H1 (cell line): ENCODE data around the gene EBF3. TPM values are rescaled to one million over a fixed set of nuclear protein-coding genes. Genes with fewer than 3 reads are reported as not detected.

Experiments
- CTCF ChIA-PET: fragments of 300-600 bp; sonication (Branson Sonifier 250); formaldehyde crosslinking; loops from one replicate; lab custom pipeline; 2021; ENCODE audit not compliant: partially characterized antibody; lab: Charles Lee
- POLR2A ChIA-PET: fragments of 300-600 bp; sonication (Branson Sonifier 250); formaldehyde crosslinking; loops from one replicate; lab custom pipeline; 2021; ENCODE audit warnings: inconsistent platforms; ENCODE audit not compliant: partially characterized antibody; lab: Charles Lee
- DNase-seq, 2 experiments: peaks; one replicate each; pipeline versions ENCODE4 v3.0.0 to v3.0.0-alpha.2; 2010 to 2022; ENCODE audit warnings: low spot score in 2 of 2, low read depth in 1 of 2, mixed read lengths in 1 of 2
- FAIRE-seq: peaks from 2 replicates; lab custom pipeline; 2011; peaks lifted over from hg19 to GRCh38; lab: Jason Lieb, UNC
- H2AFZ ChIP-seq: 2 replicates; pipeline ENCODE4 v1.8.1; 2012; ENCODE audit warnings: low read length, inconsistent platforms
- H2AK5ac ChIP-seq: 2 replicates; pipeline ENCODE4 v1.6.1; 2013; ENCODE audit warnings: low read depth, low read length
- H2BK120ac ChIP-seq: replicated peaks from 2 replicates; pipeline ENCODE3; 2013; ENCODE audit warnings: low read depth, low read length, inconsistent platforms
- H2BK12ac ChIP-seq: 2 replicates; pipeline ENCODE4 v1.6.1; 2013; ENCODE audit warnings: low read depth, low read length
- H2BK15ac ChIP-seq: 2 replicates; pipeline ENCODE4 v1.6.1; 2013; ENCODE audit warnings: low read length
- H2BK20ac ChIP-seq: 2 replicates; pipeline ENCODE4 v1.6.1; 2013; ENCODE audit warnings: low read length
- H2BK5ac ChIP-seq: 2 replicates; pipeline ENCODE4 v1.6.1; 2013; ENCODE audit warnings: low read depth, low read length
- H3K14ac ChIP-seq: 2 replicates; pipeline ENCODE4 v1.6.1; 2013; ENCODE audit warnings: inconsistent platforms; ENCODE audit not compliant: insufficient read length
- H3K18ac ChIP-seq: 2 replicates; pipeline ENCODE4 v1.6.1; 2013; ENCODE audit warnings: low read length; ENCODE audit errors: extremely low read depth
- H3K23ac ChIP-seq: 2 replicates; pipeline ENCODE4 v1.6.1; 2013; ENCODE audit warnings: inconsistent platforms; ENCODE audit not compliant: insufficient read length
- H3K23me2 ChIP-seq: 2 replicates; pipeline ENCODE4 v1.6.1; 2013; ENCODE audit warnings: low read depth, low read length
- H3K27ac ChIP-seq: 2 replicates; pipeline ENCODE4 v1.6.1; 2011; ENCODE audit warnings: low read depth, low read length, inconsistent platforms
- H3K27me3 ChIP-seq, 4 experiments: replicated peaks in 1 of 4; 1 replicate in 1 of 4; 2 replicates in 3 of 4; pipeline versions ENCODE4 v1.6.1 to v1.8.1; 2011 to 2013; ENCODE audit warnings: low read length in 3 of 4, mild to moderate bottlenecking in 3 of 4, inconsistent platforms in 2 of 4, mixed read lengths in 2 of 4, moderate library complexity in 1 of 4; ENCODE audit not compliant: control insufficient read depth in 3 of 4, insufficient read depth in 3 of 4; ENCODE audit errors: extremely low read depth in 1 of 4
- H3K36me3 ChIP-seq, 4 experiments: 2 replicates each; pipeline versions ENCODE4 v1.6.1 to v1.8.1; 2011 to 2013; ENCODE audit warnings: mild to moderate bottlenecking in 4 of 4, low read length in 3 of 4, moderate library complexity in 2 of 4, control low read depth in 1 of 4, inconsistent platforms in 1 of 4; ENCODE audit not compliant: insufficient read depth in 4 of 4, control insufficient read depth in 2 of 4
- H3K4ac ChIP-seq: replicated peaks from 2 replicates; pipeline ENCODE3; 2013; ENCODE audit warnings: low read length, low read depth, mixed read lengths, inconsistent platforms; ENCODE audit not compliant: insufficient read length
- H3K4me1 ChIP-seq, 4 experiments: replicated peaks in 1 of 4; 1 replicate in 1 of 4; 2 replicates in 3 of 4; pipeline versions ENCODE4 v1.6.1 to v1.8.1; 2011 to 2013; ENCODE audit warnings: low read length in 3 of 4, inconsistent platforms in 2 of 4, mixed read lengths in 1 of 4; ENCODE audit not compliant: insufficient read depth in 4 of 4, control insufficient read depth in 3 of 4
- H3K4me2 ChIP-seq, 2 experiments: 2 replicates each; pipeline versions ENCODE4 v1.6.1 to v1.8.1; 2011 to 2013; ENCODE audit warnings: low read depth in 2 of 2, low read length in 2 of 2, control low read depth in 1 of 2, inconsistent platforms in 1 of 2, mild to moderate bottlenecking in 1 of 2; ENCODE audit not compliant: insufficient read depth in 1 of 2
- H3K4me3 ChIP-seq, 4 experiments: fragments of 200-600, 300-600 bp in 1 of 4; sonication (generic), shearing (Covaris generic), sonication (Bioruptor Twin) in 1 of 4; 2 replicates each; pipeline versions ENCODE4 v1.5.1 to v1.8.1; 2011 to 2016; ENCODE audit warnings: low read length in 4 of 4, low read depth in 3 of 4, control low read depth in 2 of 4, inconsistent platforms in 2 of 4, mild to moderate bottlenecking in 2 of 4, mixed read lengths in 1 of 4, moderate library complexity in 1 of 4; ENCODE audit not compliant: insufficient read depth in 2 of 4; ENCODE audit errors: extremely low read depth in 1 of 4
- H3K56ac ChIP-seq: replicated peaks from 2 replicates; pipeline ENCODE3; 2013; ENCODE audit warnings: low read depth, mild to moderate bottlenecking, mixed read lengths, low read length, inconsistent platforms; ENCODE audit not compliant: insufficient read length
- H3K79me1 ChIP-seq: 2 replicates; pipeline ENCODE4 v1.6.1; 2013; ENCODE audit warnings: low read depth, low read length, control low read depth
- H3K79me2 ChIP-seq, 2 experiments: 2 replicates each; pipeline versions ENCODE4 v1.6.1 to v1.8.1; 2012 to 2013; ENCODE audit warnings: low read length in 2 of 2, mild to moderate bottlenecking in 2 of 2, inconsistent platforms in 1 of 2; ENCODE audit not compliant: insufficient read depth in 2 of 2, control insufficient read depth in 1 of 2
- H3K9ac ChIP-seq, 4 experiments: replicated peaks in 1 of 4; 1 replicate in 1 of 4; 2 replicates in 3 of 4; pipeline versions ENCODE4 v1.6.1 to v1.8.1; 2011 to 2013; ENCODE audit warnings: low read depth in 3 of 4, low read length in 3 of 4, control low read depth in 2 of 4, mild to moderate bottlenecking in 2 of 4, moderate library complexity in 2 of 4, inconsistent platforms in 1 of 4; ENCODE audit errors: extremely low read depth in 1 of 4
- H3K9me3 ChIP-seq, 2 experiments: 2 replicates each; pipeline versions ENCODE4 v1.6.1 to v1.8.1; 2012 to 2013; ENCODE audit warnings: mild to moderate bottlenecking in 2 of 2, moderate library complexity in 2 of 2, control low read depth in 1 of 2, inconsistent platforms in 1 of 2, low read depth in 1 of 2, low read length in 1 of 2, mixed read lengths in 1 of 2; ENCODE audit not compliant: insufficient read depth in 2 of 2
- H4K20me1 ChIP-seq, 2 experiments: replicated peaks in 1 of 2; 2 replicates each; pipeline versions ENCODE3 to v1.8.1; 2011 to 2013; ENCODE audit warnings: inconsistent platforms in 2 of 2, low read length in 2 of 2, mild to moderate bottlenecking in 1 of 2; ENCODE audit not compliant: insufficient read depth in 2 of 2, control insufficient read depth in 1 of 2
- H4K5ac ChIP-seq: 2 replicates; pipeline ENCODE4 v1.6.1; 2013; ENCODE audit warnings: low read length, low read depth, mixed read lengths, inconsistent platforms; ENCODE audit not compliant: insufficient read length
- H4K8ac ChIP-seq: 2 replicates; pipeline ENCODE4 v1.8.0; 2013; ENCODE audit warnings: mild to moderate bottlenecking, moderate library complexity, low read length, inconsistent platforms; ENCODE audit not compliant: insufficient read depth; ENCODE audit errors: extremely low read depth
- H4K91ac ChIP-seq: replicated peaks from 2 replicates; pipeline ENCODE3; 2013; ENCODE audit warnings: low read length, mixed read lengths, inconsistent platforms; ENCODE audit not compliant: insufficient read length
- BACH1 ChIP-seq: IDR thresholded peaks from 2 replicates; pipeline ENCODE4 v1.6.1; 2012; ENCODE audit warnings: low read length, improper control_type of control experiment
- BCL11A ChIP-seq, 2 experiments: IDR thresholded peaks; one replicate each; pipeline ENCODE4 v1.6.1; 2011; ENCODE audit warnings: low read depth in 2 of 2, low read length in 2 of 2, mild to moderate bottlenecking in 2 of 2
- E2F6 ChIP-seq: IDR thresholded peaks from 2 replicates; pipeline ENCODE4 v1.6.1; 2012; ENCODE audit warnings: inconsistent platforms
- EZH2 ChIP-seq: fragments of 200-600 bp; sonication (generic); IDR thresholded peaks from 2 replicates; pipeline ENCODE4 v1.7.1; 2012; ENCODE audit warnings: low read depth, mild to moderate bottlenecking, moderate library complexity, low read length, inconsistent platforms; ENCODE audit not compliant: severe bottlenecking
- KDM5A ChIP-seq: fragments of 200-600 bp; IDR thresholded peaks from 2 replicates; pipeline ENCODE4 v1.7.1; 2012; ENCODE audit warnings: mild to moderate bottlenecking, low read length, inconsistent platforms, mixed read lengths
- RXRA ChIP-seq: IDR thresholded peaks from 2 replicates; pipeline ENCODE4 v1.6.1; 2011; ENCODE audit warnings: low read depth, mild to moderate bottlenecking, low read length, moderate library complexity; ENCODE audit not compliant: insufficient read depth
- TCF12 ChIP-seq: IDR thresholded peaks from 2 replicates; pipeline ENCODE4 v1.6.1; 2011; ENCODE audit warnings: low read depth, mild to moderate bottlenecking, low read length
- ZNF274 ChIP-seq: IDR thresholded peaks from 2 replicates; pipeline ENCODE4 v1.7.0; 2012; ENCODE audit warnings: low read length, borderline replicate concordance; ENCODE audit errors: extremely low read depth
- WGBS, 2 experiments: shearing (Covaris generic) in 1 of 2; methylation state at CpG; one replicate each; pipeline versions ENCODE4 v1.1.6 to v1.1.7; 2013 to 2015; ENCODE audit warnings: low lambda C conversion rate in 2 of 2, mixed read lengths in 2 of 2, inconsistent platforms in 1 of 2, low coverage in 1 of 2, missing lambda C conversion rate in 1 of 2; ENCODE audit not compliant: insufficient replicate concordance in 2 of 2, insufficient coverage in 1 of 2, insufficient read length in 1 of 2; ENCODE audit errors: extremely low coverage in 1 of 2, missing lambda C conversion rate in 1 of 2; 5-methylcytosine and 5-hydroxymethylcytosine counted together
- polyA plus RNA-seq, 7 experiments: library from polyadenylated mRNA; depleted of rRNA in 3 of 7; stranded (reverse) in 5 of 7; unstranded in 2 of 7; fragments of >200 nt in 5 of 7; fragments of 200-250 nt in 2 of 7; gene quantifications; 1 replicate in 5 of 7; 2 replicates in 1 of 7; 4 replicates in 1 of 7; pipeline versions ENCODE4 v1.2.1 to v1.2.3, GENCODE V29; 2011 to 2013; ENCODE audit warnings: missing spikeins in 2 of 7, mixed read lengths in 2 of 7
- total RNA-seq: library from RNA; stranded (reverse); fragmentation: NEBNext Ultra II Directional; extraction: Animal tissue kit (Norgen Biotek cat#: 25700); gene quantifications from 2 replicates; pipeline ENCODE4 v1.2.1, GENCODE V29; 2021

EBF3 gene
- total and polyA plus RNA-seq, 2 of the 8 experiments (the other 6 are each of a cell fraction or from before 2014, with no cell fraction given), result 0.08 to 0.26 TPM

GRCh38 chr10:129952378-129953118 lies 11.5 kb downstream of the EBF3 start:
- peaks cover 8 to 17% (median 12%) of the 10 kb centered on the region in 4 experiments for H3K4me1 ChIP-seq
- no peak overlapping the region for H2BK15ac ChIP-seq
- no peaks in the 10 kb centered on the region for H3K79me2 ChIP-seq
- H4K8ac ChIP-seq, result no peak overlapping the region
- H3K4me3 ChIP-seq, result no peak overlapping the region
- H3K9ac ChIP-seq, result no peak overlapping the region
- DNase-seq, result no peak
- no peak for FAIRE-seq
- H4K91ac ChIP-seq, result no peak overlapping the region
- H2BK12ac ChIP-seq, result no peak overlapping the region
- H3K18ac ChIP-seq, result no peak overlapping the region
- no peak overlapping the region for H3K27ac ChIP-seq
- no peaks in the 10 kb centered on the region for H3K9me3 ChIP-seq
- ChIA-PET POLR2A (no interaction called here), CTCF (interaction anchor here (0.8 to 1.8 kb wide), 5 partner anchors 18 to 175 kb away, joined by 3 to 6 read pairs (median 4); no protein-coding TSS in a partner anchor)
- H2BK20ac ChIP-seq, result no peak overlapping the region
- H3K36me3 ChIP-seq, result no peaks in the 10 kb centered on the region
- H3K4me2 ChIP-seq, result no peak overlapping the region
- H2AFZ ChIP-seq, result no peak overlapping the region
- H3K56ac ChIP-seq, result no peak overlapping the region
- H3K27me3 ChIP-seq, result peaks cover 9 to 49% (median 40%) of the 10 kb centered on the region in 4 experiments
- H3K79me1 ChIP-seq, result no peaks in the 10 kb centered on the region
- no peak overlapping the region for H4K5ac ChIP-seq
- H3K4ac ChIP-seq, result no peak overlapping the region
- H2BK120ac ChIP-seq, result no peak overlapping the region
- H2BK5ac ChIP-seq, result no peak overlapping the region
- H4K20me1 ChIP-seq, result peaks cover 2 to 5% of the 10 kb centered on the region in 2 experiments
- WGBS, 2 experiments, result 87% methylated on average over 12 of the region's 13 CpGs; no CpG with 5 or more reads in 1 of the 2 experiments
- no peak overlapping the region for H3K23ac ChIP-seq
- no peak overlapping the region for H2AK5ac ChIP-seq
- H3K14ac ChIP-seq, result no peak overlapping the region
- no peaks in the 10 kb centered on the region for H3K23me2 ChIP-seq
- TF ChIP-seq EZH2 (no peak), E2F6 (no peak), TCF12 (no peak), ZNF274 (no peak), BACH1 (no peak), KDM5A (no peak), BCL11A (IDR thresholded peaks at IDR 0.05; ENCODE audit: low read depth in 2 of 2, low read length in 2 of 2) (no peak), RXRA (no peak)
